HFFc6 (cell line): Measurements from ENCODE around the gene COL8A2. TPM values are rescaled to one million over a fixed set of nuclear protein-coding genes. Genes with fewer than 3 reads are reported as not detected.
A peak's percentile ranks its signal among the peaks of the same experiment; 100 is the strongest.

Experiments used
- DNase-seq: peaks from one replicate; pipeline ENCODE4 v3.0.0-alpha.2; 2018
- H3K27ac Mint-ChIP-seq: 2 replicates; pipeline ENCODE4 v1.8.0; 2020; ENCODE audit warnings: mild to moderate bottlenecking, mixed read lengths
- H3K27me3 Mint-ChIP-seq: 2 replicates; pipeline ENCODE4 v1.8.0; 2021; ENCODE audit warnings: mild to moderate bottlenecking, moderate library complexity, mixed read lengths; ENCODE audit not compliant: insufficient read depth
- H3K36me3 Mint-ChIP-seq: 2 replicates; pipeline ENCODE4 v1.8.0; 2021; ENCODE audit warnings: low read depth, mixed read lengths
- H3K4me1 Mint-ChIP-seq: 2 replicates; pipeline ENCODE4 v1.8.0; 2020; ENCODE audit warnings: low read depth, mixed read lengths
- H3K4me3 Mint-ChIP-seq: 2 replicates; pipeline ENCODE4 v1.8.0; 2020; ENCODE audit warnings: mild to moderate bottlenecking, moderate library complexity, mixed read lengths
- H3K9me3 Mint-ChIP-seq: 2 replicates; pipeline ENCODE4 v1.8.0; 2020; ENCODE audit warnings: mild to moderate bottlenecking, mixed read lengths
- CTCF ChIP-seq: fragments of 200-600 bp; sonication (generic); IDR thresholded peaks from 2 replicates; pipeline ENCODE4 v1.5.0; 2021; ENCODE audit warnings: antibody characterized with exemption, mild to moderate bottlenecking
- total RNA-seq, 6 experiments: library from RNA; stranded (reverse); fragmentation: NEBNext Ultra II Directional; extraction: Animal tissue kit (Norgen Biotek cat#: 25700); gene quantifications; 2 replicates in 1 of 6; 3 replicates in 5 of 6; pipeline ENCODE4 v1.2.3, GENCODE V29; 2021

COL8A2 gene
- total RNA-seq, 6 experiments from 2014 or later, result 1.9 to 6.4 (median 2.4) TPM

- H3K4me1 Mint-ChIP-seq, result peaks cover 82% of the 10 kb centered on the region
- no peak overlapping the region for H3K4me3 Mint-ChIP-seq
- DNase-seq, result no peak
- H3K27ac Mint-ChIP-seq, result peak overlapping the region; percentile 94
- TF ChIP-seq CTCF, result no peak
- no peaks in the 10 kb centered on the region; the same call in 1 of the 2 replicates for H3K27me3 Mint-ChIP-seq
- peaks cover 19% of the 10 kb centered on the region for H3K36me3 Mint-ChIP-seq
- no peaks in the 10 kb centered on the region for H3K9me3 Mint-ChIP-seq
These were observed 12.2 kb upstream of the COL8A2 start for GRCh38 chr1:36137226-36137625.

- peak overlapping the region; percentile 13; the same call in 1 of the 2 replicates for H3K4me3 Mint-ChIP-seq
- peaks cover 19% of the 10 kb centered on the region for H3K36me3 Mint-ChIP-seq
- H3K27ac Mint-ChIP-seq, result peak overlapping the region; percentile 94
- H3K9me3 Mint-ChIP-seq, result no peaks in the 10 kb centered on the region
- no peaks in the 10 kb centered on the region; the same call in 1 of the 2 replicates for H3K27me3 Mint-ChIP-seq
- TF ChIP-seq CTCF, result no peak
- peak; percentile 87 for DNase-seq
- peaks cover 77% of the 10 kb centered on the region for H3K4me1 Mint-ChIP-seq
These were observed 11.5 kb upstream of the COL8A2 start for GRCh38 chr1:36136535-36136934.

GRCh38 chr1:36135796-36136195, 10.8 kb upstream of the COL8A2 start:
- Mint-ChIP-seq H3K27ac (peak overlapping the region; percentile 94), H3K9me3 (no peaks in the 10 kb centered on the region), H3K4me1 (peaks cover 69% of the 10 kb centered on the region), H3K4me3 (no peak overlapping the region; the same call in 1 of the 2 replicates), H3K27me3 (no peaks in the 10 kb centered on the region; the same call in 1 of the 2 replicates), H3K36me3 (peaks cover 18% of the 10 kb centered on the region)
- no peak for DNase-seq
- no peak for TF ChIP-seq CTCF

GRCh38 chr1:36135330-36135667, 10.3 kb upstream of the COL8A2 start:
- H3K27me3 Mint-ChIP-seq, result no peaks in the 10 kb centered on the region; the same call in 1 of the 2 replicates
- TF ChIP-seq CTCF, result no peak
- DNase-seq, result no peak
- H3K27ac Mint-ChIP-seq, result peak overlapping the region; percentile 94
- H3K4me1 Mint-ChIP-seq, result peaks cover 64% of the 10 kb centered on the region
- H3K36me3 Mint-ChIP-seq, result peaks cover 13% of the 10 kb centered on the region
- no peaks in the 10 kb centered on the region for H3K9me3 Mint-ChIP-seq
- no peak overlapping the region for H3K4me3 Mint-ChIP-seq

DNA sequence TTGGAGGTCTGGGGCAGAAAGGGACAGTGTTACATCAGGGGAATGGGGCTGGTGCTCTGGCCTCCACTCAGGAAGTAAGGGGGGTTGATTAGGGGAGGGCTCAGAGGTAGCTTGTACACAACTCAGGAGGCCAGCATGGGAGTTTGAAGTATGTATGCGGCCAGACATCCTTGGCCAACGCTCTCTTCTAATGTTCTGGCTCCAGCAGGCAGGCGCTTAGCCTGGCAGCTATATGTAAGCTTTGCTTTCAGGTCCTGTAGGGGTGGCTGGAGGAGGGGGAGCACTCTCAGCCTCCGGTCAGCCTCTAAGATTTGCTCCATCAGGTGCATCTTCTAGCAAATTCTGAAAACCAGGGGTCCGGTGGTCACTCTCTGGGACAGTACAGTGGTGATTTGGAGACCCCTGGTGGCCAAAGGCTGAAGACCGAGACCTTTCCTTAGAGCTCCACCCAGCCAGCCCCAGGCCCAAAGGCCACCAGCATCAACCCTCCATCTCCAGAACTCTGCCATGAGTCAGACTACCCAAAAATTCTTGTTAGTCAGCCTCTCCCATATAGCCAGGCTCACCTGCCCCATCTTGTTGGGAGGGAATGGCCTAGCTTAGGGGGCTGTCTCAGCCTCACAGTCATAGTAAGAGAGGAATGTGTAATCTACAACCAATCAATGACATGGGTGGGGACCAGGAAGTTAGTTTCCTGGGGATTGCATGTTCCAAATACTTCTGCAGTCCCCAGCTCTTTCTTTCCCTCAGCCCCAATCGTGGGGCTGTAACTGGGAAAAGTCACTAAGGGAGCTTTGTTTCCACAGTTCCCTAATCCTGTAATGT, 9.7 kb upstream of the COL8A2 start:
- Mint-ChIP-seq H3K4me1 (peaks cover 59% of the 10 kb centered on the region), H3K4me3 (no peak overlapping the region), H3K36me3 (peaks cover 8% of the 10 kb centered on the region), H3K27me3 (no peaks in the 10 kb centered on the region; the same call in 1 of the 2 replicates), H3K9me3 (no peaks in the 10 kb centered on the region), H3K27ac (peak overlapping the region; percentile 94)
- peak; percentile 34 for DNase-seq
- TF ChIP-seq CTCF, result peak; percentile 91
